ENCODE data around the gene OR51B6.
A peak's percentile ranks its signal among the peaks of the same experiment; 100 is the strongest.

Gene OR51B6

DNA sequence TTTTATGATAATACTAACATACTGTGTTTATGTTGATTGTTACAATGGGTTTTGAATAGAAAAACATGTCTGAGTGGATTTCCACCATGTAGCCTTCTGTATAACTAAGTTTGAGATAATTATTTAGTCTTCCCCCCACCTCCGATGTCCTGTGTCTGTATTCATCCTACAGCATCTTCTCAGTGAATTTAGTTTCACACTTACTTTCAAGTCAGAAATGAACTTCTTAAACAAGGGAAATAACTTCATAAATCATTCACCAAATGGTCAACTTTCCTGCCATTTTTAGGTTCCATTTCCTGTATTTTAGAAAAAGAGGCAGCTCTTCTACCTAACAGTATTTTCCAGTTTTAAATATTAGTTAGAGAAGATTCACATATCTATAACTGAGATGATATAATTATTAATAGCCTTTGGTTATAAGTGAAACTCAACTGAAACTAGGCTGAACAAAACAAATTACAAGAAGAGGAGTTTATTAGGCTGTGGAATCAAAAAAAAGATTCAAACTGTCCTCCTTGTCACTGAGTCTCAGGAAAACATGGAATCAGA, 11.5 kb upstream of the OR51B6 start:
- Histone ChIP-seq H3K4me1 (ENCODE audit: control insufficient read depth in 1 of 2, insufficient read depth in 2 of 2, low read length in 2 of 2) (no peaks in the 10 kb centered on the region), H2BK5ac (ENCODE audit: low read depth, low read length, poor library complexity) (no peak overlapping the region), H2BK12ac (ENCODE audit: low read length) (no peak overlapping the region), H3K79me2 (ENCODE audit: control insufficient read depth, insufficient read depth, low read length, poor library complexity) (no peaks in the 10 kb centered on the region), H3K23ac (ENCODE audit: low read length) (no peak overlapping the region), H3K79me1 (ENCODE audit: low read length) (no peaks in the 10 kb centered on the region), H2AK5ac (ENCODE audit: low read length) (no peak overlapping the region), H3K4me2 (ENCODE audit: low read length) (no peak overlapping the region), H4K91ac (ENCODE audit: low read depth, low read length) (no peak overlapping the region), H3K4ac (ENCODE audit: low read depth, low read length) (no peak overlapping the region), H4K8ac (ENCODE audit: low read depth, low read length) (no peak overlapping the region), H4K12ac (ENCODE audit: low read depth, low read length) (no peak overlapping the region), H3K4me3 (ENCODE audit: low read depth, low read length) (no peak overlapping the region), H3K9ac (ENCODE audit: low read length) (no peak overlapping the region), H2AFZ (ENCODE audit: insufficient read depth, low read length, poor library complexity) (no peak overlapping the region), H3K27me3 (ENCODE audit: insufficient read depth, low read length) (no peaks in the 10 kb centered on the region), H3K9me3 (ENCODE audit: insufficient read depth, low read depth, low read length) (no peaks in the 10 kb centered on the region), H3K27ac (ENCODE audit: low read depth, low read length) (no peak overlapping the region), H3K14ac (ENCODE audit: low read length) (no peak overlapping the region), H3K18ac (ENCODE audit: low read length) (no peak overlapping the region), H2BK120ac (ENCODE audit: insufficient read depth, low read length, poor library complexity) (no peak overlapping the region), H3K36me3 (ENCODE audit: control insufficient read depth in 1 of 2, insufficient read depth in 2 of 2, low read length in 2 of 2) (no peaks in the 10 kb centered on the region)
- WGBS (ENCODE audit: extremely low coverage, insufficient coverage, insufficient read length) = no CpG with 5 or more reads among the region's 1 CpG
- no peak for DNase-seq

DNA sequence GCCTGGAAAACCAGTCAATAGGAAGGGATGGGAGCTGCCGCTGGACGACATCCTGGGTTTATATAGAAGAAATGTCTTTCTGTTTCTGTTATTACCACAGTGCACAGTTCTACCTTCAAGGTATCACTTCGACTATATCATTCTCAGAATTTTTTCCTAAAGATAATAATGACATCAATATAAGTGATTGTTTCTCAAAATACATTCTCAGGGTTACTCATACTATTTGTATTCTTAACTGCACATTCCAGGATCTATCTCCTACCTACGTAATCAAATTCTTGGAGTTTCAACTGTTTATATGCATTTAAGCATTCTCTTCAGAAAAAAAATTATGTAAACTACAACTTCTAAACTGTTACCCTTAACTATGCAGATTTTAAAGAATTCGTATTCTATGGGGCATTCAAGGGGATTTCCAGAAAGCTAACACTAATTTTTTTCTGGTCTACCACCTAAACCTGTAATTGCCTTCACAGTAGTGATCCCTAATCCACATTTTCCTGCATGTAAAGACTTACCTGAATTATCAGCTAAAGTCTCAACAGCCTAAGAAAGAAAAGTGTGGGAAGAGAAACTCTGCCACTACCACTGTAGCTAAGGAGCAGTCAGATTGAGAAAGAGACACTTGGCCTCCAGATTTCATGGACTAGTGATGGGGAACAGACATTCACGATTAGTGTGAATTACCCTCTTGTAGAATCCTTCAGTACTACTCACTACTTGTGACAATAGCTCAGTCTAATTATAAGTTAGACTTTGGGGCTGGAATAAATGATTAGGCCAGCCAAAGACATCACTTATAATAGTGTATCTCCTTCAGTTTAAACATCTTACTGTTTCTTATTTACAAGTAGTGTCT, 7.6 kb upstream of the OR51B6 start, which contains the start of gene OR51B5:
TSS of gene OR51B5 (minus strand) at position 51 of the 862 bp plus-strand sequence. CDS start at position 51, 0 bp downstream.
- peak in 1 of 2 donors; percentile 67 for DNase-seq
- Histone ChIP-seq H2BK12ac (ENCODE audit: low read length) (no peak within 1 kb of the TSS), H3K23ac (ENCODE audit: low read length) (no peak within 1 kb of the TSS), H3K4me3 (ENCODE audit: low read depth, low read length) (no peak within 1 kb of the TSS), H2BK5ac (ENCODE audit: low read depth, low read length, poor library complexity) (no peak within 1 kb of the TSS), H4K8ac (ENCODE audit: low read depth, low read length) (no peak within 1 kb of the TSS), H2BK120ac (ENCODE audit: insufficient read depth, low read length, poor library complexity) (no peak within 1 kb of the TSS), H3K18ac (ENCODE audit: low read length) (no peak within 1 kb of the TSS), H3K9ac (ENCODE audit: low read length) (no peak within 1 kb of the TSS), H3K27ac (ENCODE audit: low read depth, low read length) (no peak within 1 kb of the TSS), H3K36me3 (ENCODE audit: control insufficient read depth in 1 of 2, insufficient read depth in 2 of 2, low read length in 2 of 2) (no peaks in the 10 kb centered on the region), H3K4me2 (ENCODE audit: low read length) (no peak within 1 kb of the TSS), H3K79me1 (ENCODE audit: low read length) (no peaks in the 10 kb centered on the region), H4K12ac (ENCODE audit: low read depth, low read length) (no peak within 1 kb of the TSS), H2AK5ac (ENCODE audit: low read length) (no peak within 1 kb of the TSS), H3K14ac (ENCODE audit: low read length) (no peak within 1 kb of the TSS), H3K4me1 (ENCODE audit: control insufficient read depth in 1 of 2, insufficient read depth in 2 of 2, low read length in 2 of 2) (no peaks in the 10 kb centered on the region), H4K91ac (ENCODE audit: low read depth, low read length) (no peak within 1 kb of the TSS), H3K27me3 (ENCODE audit: insufficient read depth, low read length) (no peaks in the 10 kb centered on the region), H3K9me3 (ENCODE audit: insufficient read depth, low read depth, low read length) (no peaks in the 10 kb centered on the region), H2AFZ (ENCODE audit: insufficient read depth, low read length, poor library complexity) (no peak within 1 kb of the TSS), H3K79me2 (ENCODE audit: control insufficient read depth, insufficient read depth, low read length, poor library complexity) (no peaks in the 10 kb centered on the region), H3K4ac (ENCODE audit: low read depth, low read length) (no peak within 1 kb of the TSS)
- no CpG with 5 or more reads among the region's 6 CpGs for WGBS (ENCODE audit: extremely low coverage, insufficient coverage, insufficient read length)

DNA sequence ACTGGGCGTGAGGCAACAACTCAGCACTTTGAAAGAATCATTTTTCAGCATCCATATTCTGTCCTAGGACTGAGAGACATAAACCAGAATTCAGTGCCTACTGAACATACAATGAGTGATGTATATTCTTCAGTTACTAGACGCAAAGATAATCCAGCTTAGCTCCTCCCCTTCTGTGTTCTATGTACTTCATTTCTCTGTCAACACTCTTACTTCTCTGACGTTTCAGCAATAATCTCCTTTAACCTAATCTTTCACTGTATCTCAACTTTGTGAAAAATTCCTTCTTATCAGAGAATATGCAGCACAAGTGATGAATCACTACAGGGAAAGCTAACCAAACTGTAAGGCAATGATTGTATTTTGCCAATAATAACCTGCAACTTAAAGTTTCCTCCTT, 5.5 kb upstream of the OR51B6 start:
- no peak overlapping the region for H2BK5ac ChIP-seq (ENCODE audit: low read depth, low read length, poor library complexity)
- no CpG with 5 or more reads among the region's 3 CpGs for WGBS (ENCODE audit: extremely low coverage, insufficient coverage, insufficient read length)
- no peak overlapping the region for H2BK120ac ChIP-seq (ENCODE audit: insufficient read depth, low read length, poor library complexity)
- no peaks in the 10 kb centered on the region for H3K9me3 ChIP-seq (ENCODE audit: insufficient read depth, low read depth, low read length)
- DNase-seq = peak in 1 of 2 donors; percentile 61
- H3K36me3 ChIP-seq (ENCODE audit: control insufficient read depth in 1 of 2, insufficient read depth in 2 of 2, low read length in 2 of 2) = no peaks in the 10 kb centered on the region
- no peak overlapping the region for H2AK5ac ChIP-seq (ENCODE audit: low read length)
- no peak overlapping the region for H4K91ac ChIP-seq (ENCODE audit: low read depth, low read length)
- no peak overlapping the region for H3K14ac ChIP-seq (ENCODE audit: low read length)
- no peak overlapping the region for H2BK12ac ChIP-seq (ENCODE audit: low read length)
- no peaks in the 10 kb centered on the region for H3K4me1 ChIP-seq (ENCODE audit: control insufficient read depth in 1 of 2, insufficient read depth in 2 of 2, low read length in 2 of 2)
- H3K27ac ChIP-seq (ENCODE audit: low read depth, low read length) = no peak overlapping the region
- H3K79me2 ChIP-seq (ENCODE audit: control insufficient read depth, insufficient read depth, low read length, poor library complexity) = no peaks in the 10 kb centered on the region
- H4K12ac ChIP-seq (ENCODE audit: low read depth, low read length) = no peak overlapping the region
- H2AFZ ChIP-seq (ENCODE audit: insufficient read depth, low read length, poor library complexity) = no peak overlapping the region
- no peak overlapping the region for H3K4me2 ChIP-seq (ENCODE audit: low read length)
- no peak overlapping the region for H3K4me3 ChIP-seq (ENCODE audit: low read depth, low read length)
- H3K4ac ChIP-seq (ENCODE audit: low read depth, low read length) = no peak overlapping the region
- no peaks in the 10 kb centered on the region for H3K79me1 ChIP-seq (ENCODE audit: low read length)
- H4K8ac ChIP-seq (ENCODE audit: low read depth, low read length) = no peak overlapping the region
- no peak overlapping the region for H3K9ac ChIP-seq (ENCODE audit: low read length)
- H3K23ac ChIP-seq (ENCODE audit: low read length) = no peak overlapping the region
- no peaks in the 10 kb centered on the region for H3K27me3 ChIP-seq (ENCODE audit: insufficient read depth, low read length)
- no peak overlapping the region for H3K18ac ChIP-seq (ENCODE audit: low read length)

- H3K4me1 ChIP-seq (ENCODE audit: control insufficient read depth in 1 of 2, insufficient read depth in 2 of 2, low read length in 2 of 2) = no peaks in the 10 kb centered on the region
- H3K9ac ChIP-seq (ENCODE audit: low read length) = no peak overlapping the region
- no CpG with 5 or more reads among the region's 3 CpGs for WGBS (ENCODE audit: extremely low coverage, insufficient coverage, insufficient read length)
- H3K27me3 ChIP-seq (ENCODE audit: insufficient read depth, low read length) = no peaks in the 10 kb centered on the region
- no peak overlapping the region for H2BK5ac ChIP-seq (ENCODE audit: low read depth, low read length, poor library complexity)
- no peak for DNase-seq
- no peak overlapping the region for H3K27ac ChIP-seq (ENCODE audit: low read depth, low read length)
- H4K8ac ChIP-seq (ENCODE audit: low read depth, low read length) = no peak overlapping the region
- H4K12ac ChIP-seq (ENCODE audit: low read depth, low read length) = no peak overlapping the region
- no peaks in the 10 kb centered on the region for H3K79me2 ChIP-seq (ENCODE audit: control insufficient read depth, insufficient read depth, low read length, poor library complexity)
- no peaks in the 10 kb centered on the region for H3K79me1 ChIP-seq (ENCODE audit: low read length)
- no peak overlapping the region for H4K91ac ChIP-seq (ENCODE audit: low read depth, low read length)
- H3K4ac ChIP-seq (ENCODE audit: low read depth, low read length) = no peak overlapping the region
- H3K23ac ChIP-seq (ENCODE audit: low read length) = no peak overlapping the region
- no peak overlapping the region for H2AK5ac ChIP-seq (ENCODE audit: low read length)
- no peak overlapping the region for H3K18ac ChIP-seq (ENCODE audit: low read length)
- H2BK120ac ChIP-seq (ENCODE audit: insufficient read depth, low read length, poor library complexity) = no peak overlapping the region
- no peak overlapping the region for H3K4me3 ChIP-seq (ENCODE audit: low read depth, low read length)
- no peak overlapping the region for H2BK12ac ChIP-seq (ENCODE audit: low read length)
- no peaks in the 10 kb centered on the region for H3K36me3 ChIP-seq (ENCODE audit: control insufficient read depth in 1 of 2, insufficient read depth in 2 of 2, low read length in 2 of 2)
- H3K14ac ChIP-seq (ENCODE audit: low read length) = no peak overlapping the region
- H3K9me3 ChIP-seq (ENCODE audit: insufficient read depth, low read depth, low read length) = no peaks in the 10 kb centered on the region
- H3K4me2 ChIP-seq (ENCODE audit: low read length) = no peak overlapping the region
- no peak overlapping the region for H2AFZ ChIP-seq (ENCODE audit: insufficient read depth, low read length, poor library complexity)
These were observed 2.6 kb upstream of the OR51B6 start for GRCh38 chr11:5348551-5349194.
